Measurements from ENCODE around the gene TRERF1.

TRERF1 gene

DNA sequence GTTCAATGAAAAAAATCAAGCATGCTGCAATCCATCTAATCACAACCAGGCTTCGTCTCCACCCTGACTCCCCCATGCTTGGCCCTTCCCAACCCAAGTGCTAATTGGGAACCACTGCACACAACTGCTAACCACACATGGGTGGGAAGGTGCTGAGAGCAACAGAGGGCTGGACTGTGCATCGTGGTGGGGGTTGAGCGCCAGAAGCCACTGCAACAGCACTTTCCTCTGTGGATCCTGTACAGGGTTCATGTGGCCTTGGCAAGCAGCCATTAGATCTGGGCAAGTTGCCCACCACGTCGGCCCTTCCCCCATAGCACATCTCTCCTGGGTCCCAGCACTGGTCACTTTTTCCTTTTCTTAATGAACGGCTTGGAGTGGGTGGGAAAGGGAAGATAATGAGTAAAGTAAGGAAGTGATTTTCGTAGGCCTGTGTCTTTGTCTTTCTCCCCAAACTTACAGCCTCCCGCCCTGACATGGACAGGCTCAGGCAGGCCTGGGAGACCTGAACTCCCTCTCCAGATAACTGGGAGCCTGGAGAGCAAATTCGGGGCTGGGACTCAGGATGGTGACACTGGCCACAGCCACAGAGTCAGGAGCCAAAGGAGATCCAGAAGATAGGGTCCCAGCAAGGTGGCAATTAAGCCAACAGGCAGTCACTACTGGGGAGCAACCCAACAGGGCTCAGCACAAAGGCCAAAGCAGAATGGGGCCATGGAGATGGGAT lies 199.7 kb downstream of the TRERF1 start:
- Histone ChIP-seq H3K4me3 (ENCODE audit: insufficient read depth, low read length, poor library complexity, severe bottlenecking) (no peak overlapping the region), H4K20me1 (ENCODE audit: low read depth, low read length) (no peaks in the 10 kb centered on the region), H3F3A (ENCODE audit: insufficient read depth) (no peaks in the 10 kb centered on the region), H2AFZ (ENCODE audit: low read depth, low read length, severe bottlenecking) (no peak overlapping the region), H3K9ac (ENCODE audit: low read length) (no peak overlapping the region), H3K79me2 (ENCODE audit: insufficient read depth, low read length) (no peaks in the 10 kb centered on the region), H3K27me3 (ENCODE audit: low read length) (no peaks in the 10 kb centered on the region), H3K9me2 (replicated peaks; ENCODE audit: insufficient read depth, low read length) (no peaks in the 10 kb centered on the region), H3K36me3 (ENCODE audit: low read length) (no peaks in the 10 kb centered on the region), H3K4me2 (ENCODE audit: low read depth, low read length, poor library complexity, severe bottlenecking) (no peak overlapping the region), H3K9me3 (ENCODE audit: insufficient read depth, low read length) (no peaks in the 10 kb centered on the region), H3K27ac (ENCODE audit: low read depth, low read length) (no peak overlapping the region)
- TF ChIP-seq, protein P1, sequence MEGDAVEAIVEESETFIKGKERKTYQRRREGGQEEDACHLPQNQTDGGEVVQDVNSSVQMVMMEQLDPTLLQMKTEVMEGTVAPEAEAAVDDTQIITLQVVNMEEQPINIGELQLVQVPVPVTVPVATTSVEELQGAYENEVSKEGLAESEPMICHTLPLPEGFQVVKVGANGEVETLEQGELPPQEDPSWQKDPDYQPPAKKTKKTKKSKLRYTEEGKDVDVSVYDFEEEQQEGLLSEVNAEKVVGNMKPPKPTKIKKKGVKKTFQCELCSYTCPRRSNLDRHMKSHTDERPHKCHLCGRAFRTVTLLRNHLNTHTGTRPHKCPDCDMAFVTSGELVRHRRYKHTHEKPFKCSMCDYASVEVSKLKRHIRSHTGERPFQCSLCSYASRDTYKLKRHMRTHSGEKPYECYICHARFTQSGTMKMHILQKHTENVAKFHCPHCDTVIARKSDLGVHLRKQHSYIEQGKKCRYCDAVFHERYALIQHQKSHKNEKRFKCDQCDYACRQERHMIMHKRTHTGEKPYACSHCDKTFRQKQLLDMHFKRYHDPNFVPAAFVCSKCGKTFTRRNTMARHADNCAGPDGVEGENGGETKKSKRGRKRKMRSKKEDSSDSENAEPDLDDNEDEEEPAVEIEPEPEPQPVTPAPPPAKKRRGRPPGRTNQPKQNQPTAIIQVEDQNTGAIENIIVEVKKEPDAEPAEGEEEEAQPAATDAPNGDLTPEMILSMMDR (IDR thresholded peaks at IDR 0.05; ENCODE audit: insufficient read depth, low read length, poor library complexity, severe bottlenecking): no peak
- TF ChIP-seq EZH2phosphoT487 (conservative IDR thresholded peaks at IDR 0.05; ENCODE audit: low read length): no peak

DNA sequence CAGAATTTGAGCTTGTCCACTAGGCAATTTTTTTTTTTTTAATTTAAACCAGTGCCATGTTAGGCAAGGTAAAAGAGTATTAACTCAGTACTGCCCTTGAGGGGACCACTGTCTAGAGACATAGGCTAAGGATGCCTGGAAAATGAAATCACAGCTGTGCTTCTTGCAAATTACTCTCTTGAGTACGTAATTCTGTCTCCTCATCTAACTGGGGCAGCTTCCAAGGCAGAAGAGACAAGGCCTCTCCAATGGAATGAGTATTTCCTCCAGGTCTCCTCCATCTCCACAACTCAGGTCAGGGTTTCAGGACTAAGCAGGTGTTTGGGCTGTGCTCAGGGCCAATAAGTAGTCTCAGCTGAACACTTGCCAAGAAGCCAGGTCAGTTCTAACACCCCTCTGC lies 200.2 kb downstream of the TRERF1 start:
- no peak for TF ChIP-seq EZH2phosphoT487 (conservative IDR thresholded peaks at IDR 0.05; ENCODE audit: low read length)
- H3F3A ChIP-seq (ENCODE audit: insufficient read depth): no peaks in the 10 kb centered on the region
- no peak overlapping the region for H3K27ac ChIP-seq (ENCODE audit: low read depth, low read length)
- no peak overlapping the region for H2AFZ ChIP-seq (ENCODE audit: low read depth, low read length, severe bottlenecking)
- H3K9me3 ChIP-seq (ENCODE audit: insufficient read depth, low read length): no peaks in the 10 kb centered on the region
- no peak overlapping the region for H3K4me3 ChIP-seq (ENCODE audit: insufficient read depth, low read length, poor library complexity, severe bottlenecking)
- H4K20me1 ChIP-seq (ENCODE audit: low read depth, low read length): no peaks in the 10 kb centered on the region
- H3K36me3 ChIP-seq (ENCODE audit: low read length): no peaks in the 10 kb centered on the region
- H3K79me2 ChIP-seq (ENCODE audit: insufficient read depth, low read length): no peaks in the 10 kb centered on the region
- no peak overlapping the region for H3K9ac ChIP-seq (ENCODE audit: low read length)
- H3K27me3 ChIP-seq (ENCODE audit: low read length): no peaks in the 10 kb centered on the region
- no peak overlapping the region for H3K4me2 ChIP-seq (ENCODE audit: low read depth, low read length, poor library complexity, severe bottlenecking)
- no peaks in the 10 kb centered on the region for H3K9me2 ChIP-seq (replicated peaks; ENCODE audit: insufficient read depth, low read length)

DNA sequence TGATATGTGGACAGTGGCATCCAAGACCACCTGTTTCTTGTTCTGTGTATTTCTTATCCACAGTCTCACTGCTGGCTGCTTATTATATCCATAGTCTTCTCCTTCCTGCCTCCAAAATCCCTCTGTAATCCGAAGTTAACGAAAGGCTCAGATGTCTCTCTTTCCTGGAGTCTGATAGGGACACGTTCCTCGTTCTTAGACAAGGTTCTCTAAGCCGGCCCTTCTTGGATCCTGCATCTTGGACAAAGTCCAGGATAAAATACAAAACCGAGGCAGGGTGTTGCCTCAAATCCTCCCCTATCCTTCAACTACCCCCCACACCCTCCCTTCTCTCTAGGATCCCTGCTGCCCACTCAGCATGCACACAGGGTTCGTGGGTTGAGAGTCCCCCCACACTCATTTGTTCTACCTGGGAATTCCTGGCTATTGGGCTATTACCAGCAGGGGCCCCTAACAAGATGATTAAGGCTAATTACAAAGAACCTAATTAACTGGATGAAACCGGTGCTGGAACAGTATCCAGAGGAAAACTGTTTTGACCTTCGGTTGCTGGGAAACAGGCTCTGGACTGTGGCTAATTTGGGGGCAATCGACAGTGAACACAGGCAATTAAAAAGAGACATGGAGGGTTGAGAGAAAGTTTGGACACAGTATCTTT lies 201.3 kb downstream of the TRERF1 start:
- H3K9me2 ChIP-seq (replicated peaks; ENCODE audit: insufficient read depth, low read length): no peaks in the 10 kb centered on the region
- H3F3A ChIP-seq (ENCODE audit: insufficient read depth): no peaks in the 10 kb centered on the region
- no peak overlapping the region for H3K27ac ChIP-seq (ENCODE audit: low read depth, low read length)
- no peaks in the 10 kb centered on the region for H3K36me3 ChIP-seq (ENCODE audit: low read length)
- H3K27me3 ChIP-seq (ENCODE audit: low read length): no peaks in the 10 kb centered on the region
- H3K9ac ChIP-seq (ENCODE audit: low read length): no peak overlapping the region
- no peaks in the 10 kb centered on the region for H3K79me2 ChIP-seq (ENCODE audit: insufficient read depth, low read length)
- no peak overlapping the region for H3K4me3 ChIP-seq (ENCODE audit: insufficient read depth, low read length, poor library complexity, severe bottlenecking)
- H4K20me1 ChIP-seq (ENCODE audit: low read depth, low read length): no peaks in the 10 kb centered on the region
- TF ChIP-seq, protein P1 (IDR thresholded peaks at IDR 0.05; ENCODE audit: insufficient read depth, low read length, poor library complexity, severe bottlenecking): no peak
- no peak for TF ChIP-seq EZH2phosphoT487 (conservative IDR thresholded peaks at IDR 0.05; ENCODE audit: low read length)
- no peak overlapping the region for H3K4me2 ChIP-seq (ENCODE audit: low read depth, low read length, poor library complexity, severe bottlenecking)
- H3K9me3 ChIP-seq (ENCODE audit: insufficient read depth, low read length): no peaks in the 10 kb centered on the region
- no peak overlapping the region for H2AFZ ChIP-seq (ENCODE audit: low read depth, low read length, severe bottlenecking)

DNA sequence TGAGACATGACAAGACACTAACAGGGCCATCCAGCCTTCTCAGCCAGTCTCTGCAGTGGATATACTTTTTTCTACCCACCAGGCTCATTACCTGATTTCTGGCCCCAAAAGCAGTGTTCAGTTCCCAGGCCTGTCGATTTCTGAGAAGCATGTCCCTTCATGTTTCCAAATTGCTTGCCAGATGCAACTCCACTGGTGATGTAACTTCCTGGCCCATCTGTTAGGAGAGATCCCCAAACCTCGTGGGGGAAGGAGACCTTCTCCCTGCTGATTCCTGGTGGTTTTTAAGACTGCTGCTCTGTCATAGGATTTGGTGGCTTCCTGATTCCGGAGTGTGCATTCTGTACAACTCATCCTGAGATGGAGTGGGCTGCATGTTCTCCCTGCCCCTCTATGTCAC lies 202.4 kb downstream of the TRERF1 start:
- Histone ChIP-seq H4K20me1 (ENCODE audit: low read depth, low read length) (no peaks in the 10 kb centered on the region), H3K4me3 (ENCODE audit: insufficient read depth, low read length, poor library complexity, severe bottlenecking) (no peak overlapping the region), H2AFZ (ENCODE audit: low read depth, low read length, severe bottlenecking) (no peak overlapping the region), H3K27me3 (ENCODE audit: low read length) (no peaks in the 10 kb centered on the region), H3K79me2 (ENCODE audit: insufficient read depth, low read length) (no peaks in the 10 kb centered on the region), H3K9me3 (ENCODE audit: insufficient read depth, low read length) (no peaks in the 10 kb centered on the region), H3K4me2 (ENCODE audit: low read depth, low read length, poor library complexity, severe bottlenecking) (no peak overlapping the region), H3K9ac (ENCODE audit: low read length) (no peak overlapping the region), H3K9me2 (replicated peaks; ENCODE audit: insufficient read depth, low read length) (no peaks in the 10 kb centered on the region), H3K36me3 (ENCODE audit: low read length) (no peaks in the 10 kb centered on the region), H3K27ac (ENCODE audit: low read depth, low read length) (no peak overlapping the region), H3F3A (ENCODE audit: insufficient read depth) (no peaks in the 10 kb centered on the region)
- TF ChIP-seq EZH2phosphoT487 (conservative IDR thresholded peaks at IDR 0.05; ENCODE audit: low read length): no peak
- TF ChIP-seq, protein P1 (IDR thresholded peaks at IDR 0.05; ENCODE audit: insufficient read depth, low read length, poor library complexity, severe bottlenecking): no peak
